Neural cell (in vitro differentiated cells): ENCODE measurements around the gene PPM1D. TPM values are rescaled to one million over a fixed set of nuclear protein-coding genes. Genes with fewer than 3 reads are reported as not detected.

ENCODE experiments used
- H2AFZ ChIP-seq: fragments of 200-600, 300-800 bp; sonication (generic), shearing (Covaris generic); 2 replicates; pipeline ENCODE4 v1.6.0; 2014; ENCODE audit warnings: low read depth, mild to moderate bottlenecking, antibody characterized with exemption, low read length, moderate library complexity
- H3F3A ChIP-seq: fragments of 200-600 bp; shearing (Covaris generic); 2 replicates; pipeline ENCODE4 v1.6.1; 2016; ENCODE audit warnings: mild to moderate bottlenecking, moderate library complexity, mixed read lengths, antibody characterized with exemption, low read length; ENCODE audit not compliant: insufficient read depth, poor library complexity, severe bottlenecking
- H3K27ac ChIP-seq: fragments of 200-600, 300-800 bp; sonication (generic), shearing (Covaris generic); 2 replicates; pipeline ENCODE4 v1.5.1; 2014; ENCODE audit warnings: mild to moderate bottlenecking, low read length, moderate library complexity
- H3K27me3 ChIP-seq: fragments of 300-800, 200-600 bp; sonication (generic), shearing (Covaris generic); 2 replicates; pipeline ENCODE4 v1.6.0; 2014; ENCODE audit warnings: mild to moderate bottlenecking, low read depth, low read length, moderate library complexity; ENCODE audit not compliant: insufficient read depth
- H3K36me3 ChIP-seq: fragments of 300-800, 200-600 bp; sonication (generic), shearing (Covaris generic); 2 replicates; pipeline ENCODE4 v1.5.1; 2014; ENCODE audit warnings: mild to moderate bottlenecking, antibody characterized with exemption, low read length, moderate library complexity; ENCODE audit not compliant: insufficient read depth
- H3K4me2 ChIP-seq: fragments of 300-800, 200-600 bp; sonication (generic), shearing (Covaris generic); 2 replicates; pipeline ENCODE4 v1.6.0; 2014; ENCODE audit warnings: mild to moderate bottlenecking, low read length
- H3K4me3 ChIP-seq: fragments of 300-800, 200-600 bp; sonication (generic), shearing (Covaris generic); 2 replicates; pipeline ENCODE4 v1.5.1; 2014; ENCODE audit warnings: mild to moderate bottlenecking, low read length, moderate library complexity
- H3K79me2 ChIP-seq: fragments of 200-600 bp; shearing (Covaris generic); replicated peaks from 2 replicates; pipeline ENCODE4 v1.6.0; 2014; ENCODE audit warnings: mild to moderate bottlenecking, low read length, moderate library complexity; ENCODE audit not compliant: insufficient read depth
- H3K9ac ChIP-seq: fragments of 300-800, 200-600 bp; sonication (generic), shearing (Covaris generic); 2 replicates; pipeline ENCODE4 v1.6.1; 2016; ENCODE audit warnings: mild to moderate bottlenecking, low read length, mixed read lengths
- H3K9me2 ChIP-seq: fragments of 200-600 bp; shearing (Covaris generic); 2 replicates; pipeline ENCODE4 v1.6.1; 2016; ENCODE audit warnings: mild to moderate bottlenecking, low read length, mixed read lengths; ENCODE audit not compliant: insufficient read depth
- H3K9me3 ChIP-seq: fragments of 200-600, 300-800 bp; sonication (generic), shearing (Covaris generic); 2 replicates; pipeline ENCODE4 v1.6.1; 2016; ENCODE audit warnings: mild to moderate bottlenecking, mixed run types, low read length, moderate library complexity, mixed read lengths
- H4K20me1 ChIP-seq: fragments of 200-600 bp; shearing (Covaris generic); 2 replicates; pipeline ENCODE4 v1.6.1; 2016; ENCODE audit warnings: mild to moderate bottlenecking, mixed run types; ENCODE audit not compliant: insufficient read depth
- CTCF ChIP-seq: fragments of 450-650 bp; IDR thresholded peaks from 2 replicates; pipeline ENCODE4 v1.5.1; 2014; ENCODE audit warnings: antibody characterized with exemption, mild to moderate bottlenecking, moderate library complexity; ENCODE audit not compliant: poor library complexity, severe bottlenecking
- EP300 ChIP-seq: fragments of 450-650 bp; conservative IDR thresholded peaks from 2 replicates; pipeline ENCODE4 v1.6.1; 2014; ENCODE audit warnings: antibody characterized with exemption, mild to moderate bottlenecking, moderate library complexity; ENCODE audit not compliant: poor library complexity, severe bottlenecking
- EZH2 ChIP-seq: fragments of 200-600, 300-800 bp; shearing (Covaris generic), sonication (generic); IDR thresholded peaks from 2 replicates; pipeline ENCODE4 v1.6.1; 2014; ENCODE audit warnings: antibody characterized with exemption, low read length, borderline replicate concordance, mild to moderate bottlenecking; ENCODE audit not compliant: insufficient read depth, poor library complexity, severe bottlenecking
- MXI1 ChIP-seq: fragments of 450-650 bp; conservative IDR thresholded peaks from 2 replicates; pipeline ENCODE4 v1.6.1; 2014; ENCODE audit warnings: antibody characterized with exemption, mild to moderate bottlenecking; ENCODE audit not compliant: poor library complexity, severe bottlenecking
- POLR2AphosphoS5 ChIP-seq: IDR thresholded peaks from 2 replicates; pipeline ENCODE4 v1.6.1; 2012
- RAD21 ChIP-seq: fragments of 450-650 bp; conservative IDR thresholded peaks from 2 replicates; pipeline ENCODE4 v1.6.1; 2014; ENCODE audit warnings: antibody characterized with exemption, mild to moderate bottlenecking, moderate library complexity
- REST ChIP-seq: IDR thresholded peaks from 2 replicates; pipeline ENCODE4 v1.6.1; 2012; ENCODE audit warnings: borderline replicate concordance
- SMC3 ChIP-seq: fragments of 450-650 bp; conservative IDR thresholded peaks from 2 replicates; pipeline ENCODE4 v1.6.1; 2014; ENCODE audit warnings: antibody characterized with exemption, mild to moderate bottlenecking, moderate library complexity; ENCODE audit not compliant: poor library complexity
- TAF1 ChIP-seq: IDR thresholded peaks from 2 replicates; pipeline ENCODE4 v1.6.1; 2012; ENCODE audit warnings: low read depth
- polyA plus RNA-seq: library from polyadenylated mRNA; depleted of rRNA; stranded (reverse); fragments of >200 nt; gene quantifications from 2 replicates; pipeline ENCODE4 v1.2.3, GENCODE V29; 2014

PPM1D gene
- polyA plus RNA-seq, 1 donor from 2014 or later = 14.7 TPM

GRCh38 chr17:60573236-60574051, 26.5 kb upstream of the PPM1D start:
- no peaks in the 10 kb centered on the region for H3F3A ChIP-seq
- H3K36me3 ChIP-seq = no peaks in the 10 kb centered on the region
- H3K27ac ChIP-seq = no peak overlapping the region
- no peaks in the 10 kb centered on the region for H4K20me1 ChIP-seq
- no peak overlapping the region for H3K9ac ChIP-seq
- no peaks in the 10 kb centered on the region for H3K9me2 ChIP-seq
- H3K9me3 ChIP-seq = no peaks in the 10 kb centered on the region
- no peak overlapping the region for H2AFZ ChIP-seq
- no peaks in the 10 kb centered on the region for H3K27me3 ChIP-seq
- no peaks in the 10 kb centered on the region for H3K79me2 ChIP-seq
- TF ChIP-seq SMC3 (no peak), RAD21 (no peak), CTCF (no peak), EZH2 (no peak), EP300 (no peak), MXI1 (no peak), TAF1 (no peak), REST (no peak), POLR2AphosphoS5 (no peak)
- no peak overlapping the region for H3K4me2 ChIP-seq
- H3K4me3 ChIP-seq = no peak overlapping the region

GRCh38 chr17:60577147-60577915, 22.7 kb upstream of the PPM1D start:
- Histone ChIP-seq H3K79me2 (no peaks in the 10 kb centered on the region), H3K4me3 (no peak overlapping the region), H4K20me1 (no peaks in the 10 kb centered on the region), H3K27ac (no peak overlapping the region), H3F3A (no peaks in the 10 kb centered on the region), H2AFZ (no peak overlapping the region), H3K9me2 (no peaks in the 10 kb centered on the region), H3K9ac (no peak overlapping the region), H3K4me2 (no peak overlapping the region), H3K36me3 (no peaks in the 10 kb centered on the region), H3K27me3 (no peaks in the 10 kb centered on the region), H3K9me3 (no peaks in the 10 kb centered on the region)
- TF ChIP-seq POLR2AphosphoS5 = no peak
- no peak for TF ChIP-seq SMC3
- TF ChIP-seq MXI1 = no peak
- TF ChIP-seq RAD21 = no peak
- TF ChIP-seq TAF1 = no peak
- no peak for TF ChIP-seq CTCF
- TF ChIP-seq EZH2 = no peak
